Suppressor macrophage treated with lipopolysaccharide for 4 hours (primary cell): ENCODE measurements around the gene CRYM.

Experiments used
- DNase-seq: peaks from one replicate; pipeline ENCODE4 v3.0.0-alpha.2; 2020

The CRYM gene

GRCh38 chr16:21242756-21243155 lies 35.3 kb downstream of the CRYM start:
- no peak for DNase-seq

- DNase-seq, result no peak
Observed at GRCh38 chr16:21239646-21240045, 38.4 kb downstream of the CRYM start.

GRCh38 chr16:21236831-21237230 lies 41.3 kb downstream of the CRYM start:
- DNase-seq, result no peak

GRCh38 chr16:21235199-21235585 lies 42.9 kb downstream of the CRYM start:
- DNase-seq, result no peak

GRCh38 chr16:21233521-21234150 lies 44.5 kb downstream of the CRYM start, which contains the start of gene ANKS4B:
TSS of gene ANKS4B (plus strand) at chr16:21233699. CDS start at chr16:21233738, 39 bp downstream.
- no peak for DNase-seq

- DNase-seq, result no peak
Observed at GRCh38 chr16:21233045-21233520, 45.0 kb downstream of the CRYM start.

GRCh38 chr16:21228361-21228872 lies 49.7 kb downstream of the CRYM start:
- DNase-seq, result no peak

- DNase-seq, result no peak
Observed at GRCh38 chr16:21227866-21228265, 50.2 kb downstream of the CRYM start.

GRCh38 chr16:21226749-21227148 lies 51.3 kb downstream of the CRYM start:
- no peak for DNase-seq

- DNase-seq, result no peak
Observed at GRCh38 chr16:21224800-21225199, 53.3 kb downstream of the CRYM start.

- no peak for DNase-seq
Observed at GRCh38 chr16:21223787-21224186, 54.3 kb downstream of the CRYM start.

- DNase-seq, result no peak
Observed at GRCh38 chr16:21222495-21223337, 55.4 kb downstream of the CRYM start.

GRCh38 chr16:21219551-21219950 lies 58.5 kb downstream of the CRYM start:
- no peak for DNase-seq

- DNase-seq, result no peak
Observed at GRCh38 chr16:21218153-21218552, 59.9 kb downstream of the CRYM start.

GRCh38 chr16:21217121-21217520 lies 61.0 kb downstream of the CRYM start:
- DNase-seq, result no peak

- DNase-seq, result no peak
Observed at GRCh38 chr16:21214086-21214485, 64.0 kb downstream of the CRYM start.

- DNase-seq, result no peak
Observed at GRCh38 chr16:21211486-21211885, 66.6 kb downstream of the CRYM start, which contains the start of gene ZP2. TSS of gene ZP2 (minus strand) at chr16:21211574. CDS start at chr16:21211547, 27 bp downstream.
